Kidney (tissue), 14 donors: Measurements from ENCODE around the gene CHST13. TPM values are rescaled to one million over a fixed set of nuclear protein-coding genes. Genes with fewer than 3 reads are reported as not detected.
A peak's percentile ranks its signal among the peaks of the same experiment; 100 is the strongest.

Source experiments
- DNase-seq, 5 donors: peaks; one replicate each; pipeline ENCODE4 v3.0.0-alpha.2; 2013 to 2020
- FAIRE-seq: peaks from 2 replicates; lab custom pipeline; 2012; peaks lifted over from hg19 to GRCh38; lab: Jason Lieb, UNC
- H3K27ac ChIP-seq, 2 donors: one replicate each; pipeline ENCODE4 v1.7.0; 2013; ENCODE audit warnings: low read depth in 2 of 2, low read length in 2 of 2, inconsistent platforms in 1 of 2
- H3K27me3 ChIP-seq: one replicate; pipeline ENCODE4 v1.7.1; 2013; ENCODE audit warnings: low read length, inconsistent platforms; ENCODE audit not compliant: control insufficient read depth, insufficient read depth
- H3K36me3 ChIP-seq, 3 donors: one replicate each; pipeline versions ENCODE4 v1.7.0 to v1.7.1; 2013; ENCODE audit warnings: low read length in 3 of 3, control low read depth in 1 of 3, inconsistent platforms in 1 of 3; ENCODE audit not compliant: insufficient read depth in 3 of 3, control insufficient read depth in 2 of 3
- H3K4me1 ChIP-seq, 3 donors: one replicate each; pipeline versions ENCODE4 v1.7.0 to v1.7.1; 2013; ENCODE audit warnings: low read length in 3 of 3, inconsistent platforms in 1 of 3, low read depth in 1 of 3; ENCODE audit not compliant: control insufficient read depth in 2 of 3, insufficient read depth in 2 of 3
- H3K4me3 ChIP-seq, 3 donors: one replicate each; pipeline versions ENCODE4 v1.7.0 to v1.8.1; 2013; ENCODE audit warnings: low read length in 3 of 3, control low read depth in 1 of 3, inconsistent platforms in 1 of 3
- H3K9ac ChIP-seq, 3 donors: one replicate each; pipeline versions ENCODE4 v1.7.0 to v1.7.1; 2013; ENCODE audit warnings: low read length in 3 of 3, control low read depth in 1 of 3, inconsistent platforms in 1 of 3
- H3K9me3 ChIP-seq, 3 donors: one replicate each; pipeline versions ENCODE4 v1.7.0 to v1.7.1; 2013; ENCODE audit warnings: low read length in 3 of 3, control low read depth in 1 of 3, inconsistent platforms in 1 of 3; ENCODE audit not compliant: control insufficient read depth in 2 of 3, insufficient read depth in 1 of 3
- intact Hi-C: fragments of 100-400 bp; cut with DNase I; formaldehyde crosslinking; loops from one replicate; pipeline ENCODE4 v1.11.1; 2022
- polyA plus RNA-seq: library from polyadenylated mRNA; stranded (reverse); fragments of 350-450 nt; fragmentation: Illumina TruSeq; extraction: RNeasy Lipid Tissue Mini Kit (QIAGEN cat#74804); gene quantifications from one replicate; pipeline ENCODE4 v1.2.3, GENCODE V29; 2014; ENCODE audit warnings: low read depth, low replicate concordance; ENCODE audit not compliant: insufficient read depth
- total RNA-seq: library from RNA; stranded (reverse); fragmentation: NEBNext Ultra II Directional; extraction: Animal tissue kit (Norgen Biotek cat#: 25700); gene quantifications from one replicate; pipeline ENCODE4 v1.2.1, GENCODE V29; 2021
- TF ChIP-seq, protein P1 (sequence below): IDR thresholded peaks from 3 replicates; pipeline ENCODE4 v1.5.1; 2012; ENCODE audit warnings: mild to moderate bottlenecking, moderate library complexity, borderline replicate concordance; ENCODE audit not compliant: insufficient read depth; ENCODE audit errors: extremely low read depth
- donor health status: control.
- donor health status: control.
- donor health status: control.
- donor health status: control.
- donor health status: control.
- donor health status: DM: yes; HTN: yes; CAD: no.
- donor health status: Normal renal cell carcinoma (clear cell type).

CHST13 gene
- total and polyA plus RNA-seq, 2 donors from 2014 or later: 3.3 to 7.0 TPM

GRCh38 chr3:126501736-126502135 is 22.2 kb upstream of the CHST13 start:
- FAIRE-seq: no peak
- H3K9me3 ChIP-seq: no peaks in the 10 kb centered on the region
- H3K9ac ChIP-seq: no peak overlapping the region
- DNase-seq: peak in 1 of 5 donors; percentile 50
- no peak overlapping the region for H3K27ac ChIP-seq
- no peaks in the 10 kb centered on the region for H3K36me3 ChIP-seq
- H3K4me3 ChIP-seq: no peak overlapping the region
- TF ChIP-seq, protein P1, sequence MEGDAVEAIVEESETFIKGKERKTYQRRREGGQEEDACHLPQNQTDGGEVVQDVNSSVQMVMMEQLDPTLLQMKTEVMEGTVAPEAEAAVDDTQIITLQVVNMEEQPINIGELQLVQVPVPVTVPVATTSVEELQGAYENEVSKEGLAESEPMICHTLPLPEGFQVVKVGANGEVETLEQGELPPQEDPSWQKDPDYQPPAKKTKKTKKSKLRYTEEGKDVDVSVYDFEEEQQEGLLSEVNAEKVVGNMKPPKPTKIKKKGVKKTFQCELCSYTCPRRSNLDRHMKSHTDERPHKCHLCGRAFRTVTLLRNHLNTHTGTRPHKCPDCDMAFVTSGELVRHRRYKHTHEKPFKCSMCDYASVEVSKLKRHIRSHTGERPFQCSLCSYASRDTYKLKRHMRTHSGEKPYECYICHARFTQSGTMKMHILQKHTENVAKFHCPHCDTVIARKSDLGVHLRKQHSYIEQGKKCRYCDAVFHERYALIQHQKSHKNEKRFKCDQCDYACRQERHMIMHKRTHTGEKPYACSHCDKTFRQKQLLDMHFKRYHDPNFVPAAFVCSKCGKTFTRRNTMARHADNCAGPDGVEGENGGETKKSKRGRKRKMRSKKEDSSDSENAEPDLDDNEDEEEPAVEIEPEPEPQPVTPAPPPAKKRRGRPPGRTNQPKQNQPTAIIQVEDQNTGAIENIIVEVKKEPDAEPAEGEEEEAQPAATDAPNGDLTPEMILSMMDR: no peak
- intact Hi-C loops: no loop called here
- H3K4me1 ChIP-seq: no peaks in the 10 kb centered on the region
- H3K27me3 ChIP-seq: no peaks in the 10 kb centered on the region

- Histone ChIP-seq H3K36me3 (no peaks in the 10 kb centered on the region), H3K9ac (no peak overlapping the region), H3K27me3 (no peaks in the 10 kb centered on the region), H3K4me1 (no peaks in the 10 kb centered on the region), H3K9me3 (no peaks in the 10 kb centered on the region), H3K4me3 (peak overlapping the region in 1 of 3 donors; percentile 19), H3K27ac (no peak overlapping the region)
- intact Hi-C loops: no loop called here
- no peak for FAIRE-seq
- no peak for DNase-seq
- TF ChIP-seq, protein P1: no peak
These were observed 21.3 kb upstream of the CHST13 start for GRCh38 chr3:126502656-126503055.

DNA sequence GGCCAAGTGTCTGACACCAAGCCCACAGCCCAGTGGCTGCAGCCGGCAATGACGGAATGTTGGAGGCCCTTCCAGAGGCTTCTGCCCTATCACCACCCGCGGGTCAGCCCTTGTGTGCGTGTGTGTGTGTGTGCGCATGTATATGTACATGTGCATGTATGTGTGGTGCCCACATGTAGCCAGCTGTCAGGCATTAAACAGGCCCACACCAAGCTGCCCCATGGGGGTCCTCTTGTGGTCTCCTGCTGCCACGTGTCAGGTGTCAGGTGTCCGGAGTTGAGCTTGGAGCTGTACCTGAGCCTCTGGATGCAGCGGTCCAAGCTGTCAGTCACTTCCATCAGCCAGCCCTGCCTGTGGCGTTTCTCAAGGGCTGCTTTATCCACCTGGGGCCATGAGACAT is 20.3 kb upstream of the CHST13 start:
- Histone ChIP-seq H3K36me3 (no peaks in the 10 kb centered on the region), H3K9me3 (no peaks in the 10 kb centered on the region), H3K27ac (no peak overlapping the region), H3K27me3 (no peaks in the 10 kb centered on the region), H3K4me3 (no peak overlapping the region), H3K4me1 (no peaks in the 10 kb centered on the region), H3K9ac (no peak overlapping the region)
- intact Hi-C loops: no loop called here
- TF ChIP-seq, protein P1: no peak
- no peak for FAIRE-seq
- DNase-seq: no peak

GRCh38 chr3:126507886-126508285 is 16.1 kb upstream of the CHST13 start:
- TF ChIP-seq, protein P1: no peak
- Histone ChIP-seq H3K9ac (no peak overlapping the region), H3K9me3 (no peaks in the 10 kb centered on the region), H3K36me3 (no peaks in the 10 kb centered on the region), H3K4me3 (no peak overlapping the region), H3K4me1 (no peaks in the 10 kb centered on the region), H3K27ac (no peak overlapping the region), H3K27me3 (no peaks in the 10 kb centered on the region)
- FAIRE-seq (no peak), DNase-seq (peak in 1 of 5 donors; percentile 58)
- intact Hi-C loops: no loop called here
